Calu3 (cell line): ENCODE measurements around the gene GOLGA8N. TPM values are rescaled to one million over a fixed set of nuclear protein-coding genes. Genes with fewer than 3 reads are reported as not detected.

Experiments
- BruUV-seq: library from RNA; stranded (reverse); fragments of 400-500 nt; replicated peaks from 2 replicates; lab custom pipeline; 2021; lab: Mats Ljungman, UMichigan
- CTCF ChIA-PET: fragments of 300-600 bp; sonication (Branson Sonifier 250); formaldehyde crosslinking; loops from one replicate; lab custom pipeline; 2022; ENCODE audit warnings: antibody characterized with exemption; lab: Charles Lee
- DNase-seq: peaks from one replicate; pipeline ENCODE4 v3.0.0; 2022
- H3K27ac Mint-ChIP-seq: one replicate; pipeline ENCODE4 v1.8.0; 2022; ENCODE audit warnings: mixed read lengths; ENCODE audit not compliant: unreplicated experiment
- H3K27me3 Mint-ChIP-seq: one replicate; pipeline ENCODE4 v1.8.0; 2022; ENCODE audit warnings: mixed read lengths; ENCODE audit not compliant: unreplicated experiment
- H3K36me3 Mint-ChIP-seq: one replicate; pipeline ENCODE4 v1.8.0; 2022; ENCODE audit warnings: mild to moderate bottlenecking, moderate library complexity, mixed read lengths; ENCODE audit not compliant: insufficient read depth, unreplicated experiment
- H3K4me1 Mint-ChIP-seq: one replicate; pipeline ENCODE4 v1.8.0; 2022; ENCODE audit warnings: mild to moderate bottlenecking, low read depth, mixed read lengths; ENCODE audit not compliant: unreplicated experiment
- H3K4me3 Mint-ChIP-seq: one replicate; pipeline ENCODE4 v1.8.0; 2022; ENCODE audit warnings: mild to moderate bottlenecking, low read depth, moderate library complexity, mixed read lengths; ENCODE audit not compliant: unreplicated experiment
- H3K9me3 Mint-ChIP-seq: one replicate; pipeline ENCODE4 v1.8.0; 2022; ENCODE audit warnings: low read depth, mixed read lengths; ENCODE audit not compliant: unreplicated experiment
- CTCF ChIP-seq: fragments of 200-600 bp; IDR thresholded peaks from one replicate; pipeline ENCODE4 v1.8.0; 2022; ENCODE audit warnings: antibody characterized with exemption; ENCODE audit not compliant: unreplicated experiment
- intact Hi-C: fragments of 100-400 bp; cut with micrococcal nuclease; formaldehyde crosslinking; loops from one replicate; pipeline ENCODE4 v1.10.0; 2022; ENCODE audit not compliant: unreplicated experiment
- total RNA-seq: library from RNA; stranded (reverse); gene quantifications from 2 replicates; pipeline ENCODE4 v1.2.3, GENCODE V29; 2022

Gene GOLGA8N
- total RNA-seq, 1 experiment from 2014 or later: 0.45 TPM

DNA sequence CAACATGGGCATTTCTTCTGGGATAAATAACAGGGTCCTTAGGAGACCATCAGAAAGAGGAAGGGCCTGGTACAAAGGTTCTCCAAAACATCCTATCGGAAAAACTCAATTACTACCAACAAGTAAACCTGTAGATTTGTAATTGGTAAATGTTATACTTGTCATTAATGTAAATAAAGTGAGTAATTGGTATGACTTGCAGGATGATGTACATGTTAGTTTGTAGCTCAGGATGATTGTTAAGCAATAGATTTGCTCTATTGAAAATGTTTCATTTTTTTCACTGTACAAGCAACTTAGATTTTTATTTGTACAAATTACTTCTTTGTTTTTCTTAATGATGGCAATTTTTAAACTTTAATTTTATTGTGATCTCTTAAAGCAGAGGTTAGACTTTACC lies 44.4 kb downstream of the GOLGA8N start:
- CTCF ChIA-PET: no interaction called here
- H3K36me3 Mint-ChIP-seq: peaks cover 4% of the 10 kb centered on the region
- TF ChIP-seq CTCF: no peak
- intact Hi-C loops: no loop called here
- H3K27me3 Mint-ChIP-seq: no peaks in the 10 kb centered on the region
- H3K9me3 Mint-ChIP-seq: no peaks in the 10 kb centered on the region
- no peak overlapping the region for H3K4me3 Mint-ChIP-seq
- H3K27ac Mint-ChIP-seq: no peak overlapping the region
- no TSS peak for BruUV-seq
- no peak for DNase-seq
- H3K4me1 Mint-ChIP-seq: no peaks in the 10 kb centered on the region

DNA sequence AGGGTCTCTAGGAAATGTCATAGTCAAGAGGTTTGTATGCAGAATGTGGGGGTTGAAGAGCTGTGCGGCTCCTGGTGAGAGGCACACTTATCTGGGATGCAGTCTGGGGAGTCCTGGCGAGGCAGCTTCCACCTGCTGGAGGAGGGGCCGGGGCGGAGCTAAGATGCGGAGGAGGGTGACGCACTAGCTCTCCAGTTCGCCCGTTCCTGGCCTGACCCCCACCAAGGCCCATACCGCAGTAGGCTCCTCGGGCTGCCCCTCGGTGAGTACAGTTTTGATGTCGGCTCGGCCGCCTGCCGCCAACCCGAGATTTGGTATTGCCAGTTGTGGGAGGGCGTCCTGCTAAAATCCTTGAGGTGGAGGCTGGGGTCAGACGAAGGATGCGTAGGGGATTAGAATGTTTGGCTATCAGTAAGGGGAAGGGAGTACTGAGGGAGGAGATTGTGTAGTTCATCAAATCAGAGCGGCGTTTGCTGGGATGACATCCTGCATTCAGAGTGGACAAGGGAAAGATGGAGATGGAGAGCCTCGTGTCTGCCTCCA lies 48.3 kb downstream of the GOLGA8N start, which contains the start of gene SCG5:
SCG5 (plus strand) TSS at position 194 of the 543 bp plus-strand sequence. CDS start 1,883 bp downstream, outside the sequence.
- Mint-ChIP-seq H3K4me1 (no peaks in the 10 kb centered on the region), H3K9me3 (no peaks in the 10 kb centered on the region), H3K36me3 (peaks cover 4% of the 10 kb centered on the region), H3K4me3 (no peak within 1 kb of the TSS), H3K27me3 (no peaks in the 10 kb centered on the region), H3K27ac (no peak within 1 kb of the TSS)
- DNase-seq: no peak
- CTCF ChIA-PET: no interaction called here
- no peak for TF ChIP-seq CTCF
- BruUV-seq: no TSS peak
- intact Hi-C loops: no loop called here

DNA sequence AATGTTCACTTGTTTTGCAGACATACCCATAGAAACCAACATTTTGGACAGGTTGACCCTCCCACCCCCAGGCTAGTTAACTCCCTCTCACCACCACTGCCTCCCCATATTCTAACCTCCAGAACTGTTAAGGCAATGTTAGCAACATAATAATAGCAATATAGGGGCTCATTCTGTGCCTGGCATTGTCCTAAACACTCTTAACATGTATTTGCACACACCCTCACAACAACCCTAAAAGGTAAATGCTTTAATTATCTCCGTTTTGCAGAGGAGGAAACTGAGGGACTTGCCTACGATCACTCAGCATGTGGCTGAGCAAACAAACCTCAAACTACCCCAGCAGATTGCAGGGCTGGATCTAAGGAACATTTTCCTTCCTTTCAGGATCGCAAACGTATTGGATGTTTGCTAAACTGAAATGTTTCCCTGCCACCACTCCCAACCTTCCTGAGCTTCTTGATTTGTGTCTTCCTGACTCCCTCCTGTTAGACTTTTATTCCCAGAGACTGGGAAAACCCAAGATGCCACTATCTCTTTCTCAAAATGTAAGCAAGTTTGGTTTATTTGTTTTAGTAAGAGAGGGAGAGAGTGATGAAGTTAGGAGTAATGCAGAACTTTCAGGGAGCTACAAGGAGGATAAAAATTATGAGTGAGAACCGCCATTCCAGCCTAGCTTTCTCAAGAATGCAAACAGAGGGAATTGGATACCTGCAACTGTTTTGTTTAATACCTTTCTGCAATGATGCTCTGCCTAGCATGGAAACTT lies 49.6 kb downstream of the GOLGA8N start:
- CTCF ChIA-PET: no interaction called here
- Mint-ChIP-seq H3K9me3 (no peaks in the 10 kb centered on the region), H3K27ac (no peak overlapping the region), H3K36me3 (peaks cover 4% of the 10 kb centered on the region), H3K4me1 (no peaks in the 10 kb centered on the region), H3K4me3 (no peak overlapping the region), H3K27me3 (no peaks in the 10 kb centered on the region)
- intact Hi-C loops: no loop called here
- BruUV-seq: TSS peak; percentile 8
- no peak for TF ChIP-seq CTCF
- DNase-seq: no peak

GRCh38 chr15:32643907-32644445 lies 50.7 kb downstream of the GOLGA8N start:
- no TSS peak for BruUV-seq
- Mint-ChIP-seq H3K27ac (no peak overlapping the region), H3K36me3 (peaks cover 7% of the 10 kb centered on the region), H3K9me3 (no peaks in the 10 kb centered on the region), H3K27me3 (no peaks in the 10 kb centered on the region), H3K4me1 (no peaks in the 10 kb centered on the region), H3K4me3 (no peak overlapping the region)
- CTCF ChIA-PET: no interaction called here
- no peak for DNase-seq
- TF ChIP-seq CTCF: no peak
- intact Hi-C loops: no loop called here
